ENCODE results near the gene CLIC1. TPM values are rescaled to one million over a fixed set of nuclear protein-coding genes. Genes with fewer than 3 reads are reported as not detected.

CLIC1 gene
- total RNA-seq, 1 experiment from 2014 or later = 374 TPM

DNA sequence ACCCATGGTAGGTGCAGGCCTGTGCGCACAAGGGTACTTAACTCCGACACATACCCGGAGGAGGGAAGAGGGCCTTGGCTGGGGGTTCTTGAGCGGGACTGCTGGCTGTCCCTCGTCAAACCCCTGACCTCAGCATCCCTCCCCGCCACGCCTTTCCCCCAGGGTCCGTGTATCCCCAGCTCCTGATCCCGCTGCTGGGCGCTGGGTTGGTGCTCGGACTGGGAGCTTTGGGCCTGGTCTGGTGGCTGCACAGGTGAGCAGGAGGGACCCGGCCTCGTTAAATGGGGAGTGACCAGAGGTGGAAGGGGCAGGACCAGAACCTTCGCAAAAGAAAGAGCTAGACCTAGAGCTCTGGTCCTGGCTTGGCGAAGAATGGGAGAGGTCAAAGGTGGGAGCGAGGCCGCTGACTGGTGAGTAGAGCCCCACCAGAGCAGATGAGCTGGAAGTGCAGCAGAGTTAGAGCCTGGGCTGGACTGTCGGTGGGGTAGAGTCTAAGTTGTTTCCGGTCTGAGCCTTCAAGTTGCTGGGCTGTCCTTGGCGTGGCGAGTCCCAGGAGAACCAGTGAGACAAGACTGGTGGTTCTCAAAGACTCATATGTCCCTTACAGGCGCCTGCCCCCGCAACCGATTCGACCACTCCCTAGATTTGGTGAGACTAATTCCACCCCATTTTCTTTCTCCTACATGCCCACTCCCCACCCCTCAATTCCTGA lies 12.2 kb downstream of the CLIC1 start:
- peaks cover 33% of the 10 kb centered on the region for H3K36me3 Mint-ChIP-seq (ENCODE audit: insufficient read depth, unreplicated experiment)
- no TSS peak for BruUV-seq (replicated peaks)
- H3K4me1 Mint-ChIP-seq (ENCODE audit: low read depth, unreplicated experiment) = peaks cover 27% of the 10 kb centered on the region
- Histone ChIP-seq H3K9me3 (no peaks in the 10 kb centered on the region), H3K4me1 (peaks cover 19% of the 10 kb centered on the region), H3K4me3 (ENCODE audit: low read depth, low read length) (no peak overlapping the region), H3K27me3 (replicated peaks; ENCODE audit: control insufficient read depth, insufficient read depth, low read length) (no peaks in the 10 kb centered on the region), H3K36me3 (ENCODE audit: control insufficient read depth, insufficient read depth, low read length) (peaks cover 5% of the 10 kb centered on the region)
- DNase-seq = no peak
- ChIA-PET POLR2A (interaction anchor here (0.7 to 1.0 kb wide), 2 partner anchors 17 to 90 kb away, joined by 3 to 4 read pairs; no protein-coding TSS in a partner anchor), CTCF (interaction anchor here (1.6 kb wide), 1 partner anchor 46 kb away, joined by 5 read pairs; no protein-coding TSS in a partner anchor)
- no peak overlapping the region for H3K27ac Mint-ChIP-seq (ENCODE audit: unreplicated experiment)
- TF ChIP-seq, protein P1, sequence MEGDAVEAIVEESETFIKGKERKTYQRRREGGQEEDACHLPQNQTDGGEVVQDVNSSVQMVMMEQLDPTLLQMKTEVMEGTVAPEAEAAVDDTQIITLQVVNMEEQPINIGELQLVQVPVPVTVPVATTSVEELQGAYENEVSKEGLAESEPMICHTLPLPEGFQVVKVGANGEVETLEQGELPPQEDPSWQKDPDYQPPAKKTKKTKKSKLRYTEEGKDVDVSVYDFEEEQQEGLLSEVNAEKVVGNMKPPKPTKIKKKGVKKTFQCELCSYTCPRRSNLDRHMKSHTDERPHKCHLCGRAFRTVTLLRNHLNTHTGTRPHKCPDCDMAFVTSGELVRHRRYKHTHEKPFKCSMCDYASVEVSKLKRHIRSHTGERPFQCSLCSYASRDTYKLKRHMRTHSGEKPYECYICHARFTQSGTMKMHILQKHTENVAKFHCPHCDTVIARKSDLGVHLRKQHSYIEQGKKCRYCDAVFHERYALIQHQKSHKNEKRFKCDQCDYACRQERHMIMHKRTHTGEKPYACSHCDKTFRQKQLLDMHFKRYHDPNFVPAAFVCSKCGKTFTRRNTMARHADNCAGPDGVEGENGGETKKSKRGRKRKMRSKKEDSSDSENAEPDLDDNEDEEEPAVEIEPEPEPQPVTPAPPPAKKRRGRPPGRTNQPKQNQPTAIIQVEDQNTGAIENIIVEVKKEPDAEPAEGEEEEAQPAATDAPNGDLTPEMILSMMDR (IDR thresholded peaks at IDR 0.05; ENCODE audit: insufficient read depth in 1 of 2, low read depth in 1 of 2, low read length in 1 of 2, severe bottlenecking in 1 of 2, unreplicated experiment in 1 of 2) = no peak
- intact Hi-C loops (cut with micrococcal nuclease; ENCODE audit: unreplicated experiment) = no loop called here
- H3K27me3 Mint-ChIP-seq (ENCODE audit: insufficient read depth, unreplicated experiment) = no peaks in the 10 kb centered on the region
- H3K9me3 Mint-ChIP-seq (ENCODE audit: unreplicated experiment) = no peaks in the 10 kb centered on the region
- H3K4me3 Mint-ChIP-seq (ENCODE audit: unreplicated experiment) = no peak overlapping the region

- ChIA-PET CTCF (interaction anchor here (1.6 kb wide), 1 partner anchor 46 kb away, joined by 5 read pairs; no protein-coding TSS in a partner anchor), POLR2A (interaction anchor here (1.0 kb wide), 1 partner anchor 17 kb away, joined by 3 read pairs; no protein-coding TSS in a partner anchor)
- no peak for DNase-seq
- TF ChIP-seq, protein P1 (IDR thresholded peaks at IDR 0.05; ENCODE audit: insufficient read depth in 1 of 2, low read depth in 1 of 2, low read length in 1 of 2, severe bottlenecking in 1 of 2, unreplicated experiment in 1 of 2) = no peak
- intact Hi-C loops (cut with micrococcal nuclease; ENCODE audit: unreplicated experiment) = no loop called here
- peaks cover 26% of the 10 kb centered on the region for H3K36me3 Mint-ChIP-seq (ENCODE audit: insufficient read depth, unreplicated experiment)
- Histone ChIP-seq H3K27me3 (replicated peaks; ENCODE audit: control insufficient read depth, insufficient read depth, low read length) (no peaks in the 10 kb centered on the region), H3K9me3 (no peaks in the 10 kb centered on the region), H3K4me1 (peaks cover 27% of the 10 kb centered on the region), H3K36me3 (ENCODE audit: control insufficient read depth, insufficient read depth, low read length) (peaks cover 4% of the 10 kb centered on the region), H3K4me3 (ENCODE audit: low read depth, low read length) (no peak within 1 kb of the TSS)
- H3K4me1 Mint-ChIP-seq (ENCODE audit: low read depth, unreplicated experiment) = peaks cover 29% of the 10 kb centered on the region
- H3K27ac Mint-ChIP-seq (ENCODE audit: unreplicated experiment) = no peak within 1 kb of the TSS
- no peaks in the 10 kb centered on the region for H3K9me3 Mint-ChIP-seq (ENCODE audit: unreplicated experiment)
- H3K27me3 Mint-ChIP-seq (ENCODE audit: insufficient read depth, unreplicated experiment) = no peaks in the 10 kb centered on the region
- BruUV-seq (replicated peaks) = no TSS peak
- H3K4me3 Mint-ChIP-seq (ENCODE audit: unreplicated experiment) = no peak within 1 kb of the TSS
These were observed 12.9 kb downstream of the CLIC1 start, which contains the start of gene MPIG6B for GRCh38 chr6:31723245-31723979. MPIG6B (plus strand) TSS chr6:31723373; CDS start chr6:31723384, 11 bp downstream.

DNA sequence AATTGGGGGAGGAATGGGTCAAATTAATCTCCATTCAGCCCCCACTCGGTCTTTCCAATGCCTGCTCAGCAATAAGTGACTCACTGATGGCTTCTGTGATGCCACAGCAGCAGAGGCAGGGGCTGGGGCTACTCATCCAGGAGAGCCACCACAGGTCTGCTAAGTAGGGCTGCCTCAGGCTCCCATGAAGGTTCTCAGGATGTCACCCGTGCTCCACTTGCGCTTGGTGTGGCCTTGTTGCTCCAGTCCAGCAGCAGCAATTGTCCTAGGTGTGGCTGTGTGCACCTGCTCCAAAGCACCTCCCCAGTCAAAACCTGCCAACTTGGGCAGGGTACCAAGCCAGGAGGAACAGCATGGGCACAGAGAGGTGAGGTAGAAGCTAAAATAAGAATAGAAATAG lies 14.2 kb downstream of the CLIC1 start:
- Histone ChIP-seq H3K4me3 (ENCODE audit: low read depth, low read length) (no peak overlapping the region), H3K4me1 (peaks cover 38% of the 10 kb centered on the region), H3K9me3 (no peaks in the 10 kb centered on the region), H3K27me3 (replicated peaks; ENCODE audit: control insufficient read depth, insufficient read depth, low read length) (no peaks in the 10 kb centered on the region), H3K36me3 (ENCODE audit: control insufficient read depth, insufficient read depth, low read length) (0 out of 2 replicates have a peak, but pooled peaks cover under 1% of the 10 kb centered on the region)
- no TSS peak for BruUV-seq (replicated peaks)
- ChIA-PET CTCF (no interaction called here), POLR2A (no interaction called here)
- intact Hi-C loops (cut with micrococcal nuclease; ENCODE audit: unreplicated experiment) = no loop called here
- Mint-ChIP-seq H3K27ac (ENCODE audit: unreplicated experiment) (no peak overlapping the region), H3K4me1 (ENCODE audit: low read depth, unreplicated experiment) (peaks cover 41% of the 10 kb centered on the region), H3K4me3 (ENCODE audit: unreplicated experiment) (no peak overlapping the region), H3K9me3 (ENCODE audit: unreplicated experiment) (no peaks in the 10 kb centered on the region), H3K27me3 (ENCODE audit: insufficient read depth, unreplicated experiment) (no peaks in the 10 kb centered on the region), H3K36me3 (ENCODE audit: insufficient read depth, unreplicated experiment) (peaks cover 14% of the 10 kb centered on the region)
- DNase-seq = no peak
- TF ChIP-seq, protein P1 (IDR thresholded peaks at IDR 0.05; ENCODE audit: insufficient read depth in 1 of 2, low read depth in 1 of 2, low read length in 1 of 2, severe bottlenecking in 1 of 2, unreplicated experiment in 1 of 2) = no peak
